ENCODE data around the gene SIDT2.

SIDT2 gene

DNA sequence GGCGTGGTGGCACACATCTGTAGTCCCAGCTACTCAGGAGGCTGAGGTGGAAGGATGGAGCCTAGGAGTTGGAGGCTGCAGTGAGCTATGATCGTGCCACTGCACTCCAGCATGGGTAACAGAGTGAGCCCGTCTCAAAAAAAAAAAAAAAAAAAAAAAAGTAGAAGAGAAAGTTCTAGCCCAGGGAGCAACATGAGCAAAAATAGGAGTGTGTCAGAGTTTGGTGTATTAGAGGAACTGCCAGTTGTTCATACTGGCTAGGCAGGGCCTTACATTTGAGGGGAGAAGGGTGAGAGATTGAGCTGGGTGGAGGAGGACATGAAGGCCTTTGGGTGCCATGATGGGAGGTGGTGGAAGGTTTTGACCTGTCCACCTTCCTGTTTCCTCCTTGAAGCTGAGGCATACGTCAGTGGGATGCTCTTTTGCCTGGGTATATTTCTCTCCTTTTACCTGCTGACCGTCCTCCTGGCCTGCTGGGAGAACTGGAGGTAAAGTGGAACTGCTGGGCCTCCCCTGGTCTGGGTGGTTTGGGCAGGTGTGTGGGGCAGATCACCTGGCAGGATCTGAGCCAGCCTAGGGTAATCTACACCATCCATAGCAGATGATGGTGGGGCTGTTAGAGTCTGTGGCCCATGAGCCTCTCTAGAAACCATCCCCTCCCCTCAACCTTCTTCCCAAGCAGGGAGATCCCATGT is 7.3 kb downstream of the SIDT2 start:
- peak; percentile 53 for DNase-seq (ENCODE audit: low read depth)
- no peak for TF ChIP-seq POLR2A (IDR thresholded peaks at IDR 0.05; ENCODE audit: extremely low read depth, insufficient read length)
- TF ChIP-seq, protein P1, sequence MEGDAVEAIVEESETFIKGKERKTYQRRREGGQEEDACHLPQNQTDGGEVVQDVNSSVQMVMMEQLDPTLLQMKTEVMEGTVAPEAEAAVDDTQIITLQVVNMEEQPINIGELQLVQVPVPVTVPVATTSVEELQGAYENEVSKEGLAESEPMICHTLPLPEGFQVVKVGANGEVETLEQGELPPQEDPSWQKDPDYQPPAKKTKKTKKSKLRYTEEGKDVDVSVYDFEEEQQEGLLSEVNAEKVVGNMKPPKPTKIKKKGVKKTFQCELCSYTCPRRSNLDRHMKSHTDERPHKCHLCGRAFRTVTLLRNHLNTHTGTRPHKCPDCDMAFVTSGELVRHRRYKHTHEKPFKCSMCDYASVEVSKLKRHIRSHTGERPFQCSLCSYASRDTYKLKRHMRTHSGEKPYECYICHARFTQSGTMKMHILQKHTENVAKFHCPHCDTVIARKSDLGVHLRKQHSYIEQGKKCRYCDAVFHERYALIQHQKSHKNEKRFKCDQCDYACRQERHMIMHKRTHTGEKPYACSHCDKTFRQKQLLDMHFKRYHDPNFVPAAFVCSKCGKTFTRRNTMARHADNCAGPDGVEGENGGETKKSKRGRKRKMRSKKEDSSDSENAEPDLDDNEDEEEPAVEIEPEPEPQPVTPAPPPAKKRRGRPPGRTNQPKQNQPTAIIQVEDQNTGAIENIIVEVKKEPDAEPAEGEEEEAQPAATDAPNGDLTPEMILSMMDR (IDR thresholded peaks at IDR 0.05; ENCODE audit: low read depth, low read length) = no peak
- TF ChIP-seq, protein P2, sequence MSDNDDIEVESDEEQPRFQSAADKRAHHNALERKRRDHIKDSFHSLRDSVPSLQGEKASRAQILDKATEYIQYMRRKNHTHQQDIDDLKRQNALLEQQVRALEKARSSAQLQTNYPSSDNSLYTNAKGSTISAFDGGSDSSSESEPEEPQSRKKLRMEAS (IDR thresholded peaks at IDR 0.05; ENCODE audit: low read depth, low read length) = no peak
- TF ChIP-seq MYC (IDR thresholded peaks at IDR 0.05; ENCODE audit: low read depth, low read length) = no peak
- H3K4me3 ChIP-seq (ENCODE audit: low read depth, low read length) = no peak overlapping the region

DNA sequence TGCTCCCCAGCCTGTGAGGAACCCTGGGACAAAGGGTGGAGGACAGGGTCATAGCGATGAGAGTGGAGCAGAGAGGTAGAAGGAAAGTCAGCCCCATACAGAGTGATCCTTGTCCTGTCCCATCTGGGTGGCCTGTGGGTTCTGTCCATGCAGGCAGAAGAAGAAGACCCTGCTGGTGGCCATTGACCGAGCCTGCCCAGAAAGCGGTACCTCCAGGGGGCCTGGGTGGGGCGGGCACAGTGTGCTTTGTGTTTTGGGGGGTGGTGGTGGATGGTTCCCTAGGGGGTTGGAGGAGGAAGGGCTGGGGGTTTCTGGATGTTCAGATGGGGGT is 7.9 kb downstream of the SIDT2 start:
- no peak for DNase-seq (ENCODE audit: low read depth)
- H3K4me3 ChIP-seq (ENCODE audit: low read depth, low read length) = no peak overlapping the region
- no peak for TF ChIP-seq POLR2A (IDR thresholded peaks at IDR 0.05; ENCODE audit: extremely low read depth, insufficient read length)
- no peak for TF ChIP-seq MYC (IDR thresholded peaks at IDR 0.05; ENCODE audit: low read depth, low read length)
- TF ChIP-seq, protein P2 (IDR thresholded peaks at IDR 0.05; ENCODE audit: low read depth, low read length) = no peak
- TF ChIP-seq, protein P1 (IDR thresholded peaks at IDR 0.05; ENCODE audit: low read depth, low read length) = no peak

DNA sequence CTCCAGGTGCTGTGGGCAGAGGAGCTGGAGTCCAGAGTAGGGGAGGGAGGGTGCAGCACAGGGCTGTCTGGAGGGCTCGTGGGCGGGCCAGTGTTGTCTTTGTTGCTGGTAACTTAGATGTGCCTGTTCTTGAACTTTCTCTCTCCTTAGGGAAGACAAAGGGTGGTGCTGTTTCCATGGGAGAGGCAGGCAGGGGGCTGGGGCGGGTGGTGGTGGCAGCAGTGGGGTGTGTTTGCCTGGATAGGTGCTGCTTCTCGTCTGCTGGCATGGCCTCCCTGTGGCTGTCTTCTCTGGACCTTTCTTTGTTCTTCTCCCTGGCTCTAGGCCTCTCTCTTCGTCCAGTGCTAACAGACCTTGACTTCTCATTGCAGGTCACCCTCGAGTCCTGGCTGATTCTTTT is 8.5 kb downstream of the SIDT2 start:
- no peak overlapping the region for H3K4me3 ChIP-seq (ENCODE audit: low read depth, low read length)
- TF ChIP-seq POLR2A (IDR thresholded peaks at IDR 0.05; ENCODE audit: extremely low read depth, insufficient read length) (no peak), MYC (IDR thresholded peaks at IDR 0.05; ENCODE audit: low read depth, low read length) (no peak)
- TF ChIP-seq, protein P1 (IDR thresholded peaks at IDR 0.05; ENCODE audit: low read depth, low read length) = no peak
- TF ChIP-seq, protein P2 (IDR thresholded peaks at IDR 0.05; ENCODE audit: low read depth, low read length) = no peak
- no peak for DNase-seq (ENCODE audit: low read depth)

DNA sequence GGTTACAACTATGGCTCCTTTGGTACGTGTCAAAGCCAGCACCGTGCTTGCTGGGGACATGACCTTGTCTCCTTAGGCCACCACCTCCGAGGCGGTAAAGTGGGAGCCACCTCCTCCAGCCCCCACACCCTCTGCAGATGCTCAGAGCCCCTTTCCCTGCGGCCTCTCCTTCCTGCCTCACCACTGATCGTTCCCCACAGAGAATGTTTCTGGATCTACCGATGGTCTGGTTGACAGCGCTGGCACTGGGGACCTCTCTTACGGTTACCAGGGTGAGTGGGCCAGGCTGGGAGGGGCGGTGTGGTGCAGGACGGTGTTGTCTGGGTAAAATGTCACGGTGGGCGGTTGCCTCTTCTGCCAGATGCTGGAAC is 8.9 kb downstream of the SIDT2 start:
- no peak overlapping the region for H3K4me3 ChIP-seq (ENCODE audit: low read depth, low read length)
- TF ChIP-seq, protein P1 (IDR thresholded peaks at IDR 0.05; ENCODE audit: low read depth, low read length) = no peak
- no peak for DNase-seq (ENCODE audit: low read depth)

DNA sequence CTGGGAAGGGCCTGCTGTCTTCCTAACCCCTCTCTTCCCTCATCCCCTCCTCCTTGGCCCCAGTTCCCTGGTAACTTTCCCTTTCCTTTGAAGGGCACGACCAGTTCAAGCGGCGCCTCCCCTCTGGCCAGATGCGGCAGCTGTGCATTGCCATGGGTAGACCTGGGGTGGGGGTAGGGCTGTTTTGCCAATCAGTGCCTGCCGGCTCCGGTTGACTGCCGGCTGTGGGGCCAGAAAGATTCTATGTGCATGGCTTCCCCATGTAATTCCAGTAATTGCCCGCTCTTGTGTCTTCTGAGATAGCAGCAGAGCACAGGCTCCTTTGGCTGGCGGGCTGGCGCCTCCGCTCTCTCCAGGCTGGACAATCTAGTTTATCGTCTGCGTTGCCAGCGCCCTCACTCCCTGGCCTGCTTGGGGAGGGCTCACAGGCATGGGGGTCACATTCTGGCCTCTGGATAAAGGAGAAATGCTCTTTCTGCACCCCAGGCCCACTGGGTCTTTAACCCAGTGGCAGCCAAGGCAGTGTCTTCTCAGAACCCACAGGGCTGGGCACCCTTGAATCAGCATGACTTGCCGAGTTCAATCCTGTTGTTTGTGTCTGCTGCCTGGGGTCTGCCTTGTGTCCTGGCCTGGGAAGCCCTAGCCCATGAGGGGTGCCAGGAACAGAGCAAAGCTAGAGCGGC is 9.4 kb downstream of the SIDT2 start:
- TF ChIP-seq, protein P1 (IDR thresholded peaks at IDR 0.05; ENCODE audit: low read depth, low read length) = no peak
- H3K4me3 ChIP-seq (ENCODE audit: low read depth, low read length) = no peak overlapping the region
- DNase-seq (ENCODE audit: low read depth) = no peak

DNA sequence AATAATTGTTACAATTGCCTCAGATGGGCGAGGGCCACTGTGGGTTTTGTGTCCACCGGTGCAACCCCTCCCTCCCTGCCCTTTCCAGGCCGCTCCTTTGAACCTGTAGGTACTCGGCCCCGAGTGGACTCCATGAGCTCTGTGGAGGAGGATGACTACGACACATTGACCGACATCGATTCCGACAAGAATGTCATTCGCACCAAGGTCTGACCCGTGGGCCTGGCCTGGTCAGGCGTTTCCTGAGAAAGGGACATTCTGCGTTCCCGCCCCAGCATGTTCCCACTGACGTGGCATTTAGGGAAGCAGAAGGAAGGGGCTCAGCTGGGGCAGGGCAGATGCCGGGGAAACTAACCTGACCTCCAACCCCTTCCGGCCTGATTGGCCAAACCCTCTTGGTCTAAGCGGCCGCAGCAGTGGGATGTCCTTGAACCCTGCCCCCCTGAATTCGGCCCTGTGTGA is 10.1 kb downstream of the SIDT2 start:
- TF ChIP-seq, protein P2 (IDR thresholded peaks at IDR 0.05; ENCODE audit: low read depth, low read length) = no peak
- TF ChIP-seq POLR2A (IDR thresholded peaks at IDR 0.05; ENCODE audit: extremely low read depth, insufficient read length) (no peak), MYC (IDR thresholded peaks at IDR 0.05; ENCODE audit: low read depth, low read length) (no peak)
- TF ChIP-seq, protein P1 (IDR thresholded peaks at IDR 0.05; ENCODE audit: low read depth, low read length) = no peak
- DNase-seq (ENCODE audit: low read depth) = no peak
- no peak overlapping the region for H3K4me3 ChIP-seq (ENCODE audit: low read depth, low read length)
